A673 (cell line): ENCODE measurements around the gene WSCD2. TPM values are rescaled to one million over a fixed set of nuclear protein-coding genes. Genes with fewer than 3 reads are reported as not detected.

ENCODE experiments used
- BruUV-seq: library from RNA; stranded (reverse); fragments of 400-500 nt; replicated peaks from 2 replicates; lab custom pipeline; 2021; lab: Mats Ljungman, UMichigan
- CTCF ChIA-PET: fragments of 300-600 bp; sonication (Branson Sonifier 250); formaldehyde crosslinking; loops from one replicate; lab custom pipeline; 2022; ENCODE audit warnings: antibody characterized with exemption; lab: Charles Lee
- POLR2A ChIA-PET: fragments of 300-600 bp; sonication (Branson Sonifier 250); formaldehyde crosslinking; loops from one replicate; lab custom pipeline; 2022; ENCODE audit warnings: antibody characterized with exemption; ENCODE audit not compliant: low non-redundant PET; lab: Charles Lee
- DNase-seq: peaks from one replicate; pipeline ENCODE4 v3.0.0-alpha.2; 2015; ENCODE audit warnings: low spot score
- H3K27ac ChIP-seq: fragments of 200-600 bp; sonication (generic); 2 replicates; pipeline ENCODE4 v1.5.1; 2016; ENCODE audit warnings: mixed run types, low read depth, mild to moderate bottlenecking, mixed read lengths, antibody characterized with exemption, low read length; ENCODE audit not compliant: poor library complexity, severe bottlenecking
- H3K27me3 ChIP-seq: fragments of 200-600 bp; sonication (generic); replicated peaks from 2 replicates; pipeline ENCODE4 v1.6.1; 2017; ENCODE audit warnings: mixed run types, low read depth, mild to moderate bottlenecking, mixed read lengths, antibody characterized with exemption, low read length; ENCODE audit not compliant: insufficient read depth, poor library complexity
- H3K36me3 ChIP-seq: fragments of 200-600 bp; sonication (generic); 2 replicates; pipeline ENCODE4 v1.6.1; 2016; ENCODE audit warnings: mixed run types, mild to moderate bottlenecking, mixed read lengths, antibody characterized with exemption, low read length; ENCODE audit not compliant: insufficient read depth, poor library complexity, severe bottlenecking
- H3K4me1 ChIP-seq: fragments of 200-600 bp; sonication (generic); 2 replicates; pipeline ENCODE4 v1.6.1; 2017; ENCODE audit warnings: mixed run types, mild to moderate bottlenecking, mixed read lengths, antibody characterized with exemption, low read length; ENCODE audit not compliant: insufficient read depth, poor library complexity, severe bottlenecking
- H3K4me3 ChIP-seq: fragments of 200-600 bp; sonication (generic); 2 replicates; pipeline ENCODE4 v1.5.1; 2016; ENCODE audit warnings: low read depth, mixed run types, mild to moderate bottlenecking, mixed read lengths, low read length; ENCODE audit not compliant: poor library complexity, severe bottlenecking
- H3K9me3 ChIP-seq: fragments of 200-600 bp; sonication (generic); 2 replicates; pipeline ENCODE4 v1.6.1; 2016; ENCODE audit warnings: mixed run types, low read depth, mild to moderate bottlenecking, mixed read lengths, antibody characterized with exemption, low read length; ENCODE audit not compliant: poor library complexity, severe bottlenecking
- CTCF ChIP-seq: fragments of 300-800, 200-600 bp; sonication (generic); conservative IDR thresholded peaks from 2 replicates; pipeline ENCODE4 v1.5.1; 2017; ENCODE audit warnings: low read depth, mild to moderate bottlenecking, antibody characterized with exemption, low read length, moderate library complexity, mixed read lengths
- EZH2 ChIP-seq: fragments of 200-600 bp; sonication (generic); IDR thresholded peaks from 2 replicates; pipeline ENCODE4 v1.6.1; 2017; ENCODE audit warnings: borderline replicate concordance, low read depth, mild to moderate bottlenecking, mixed read lengths, antibody characterized with exemption, low read length; ENCODE audit not compliant: poor library complexity, severe bottlenecking
- intact Hi-C: fragments of 100-400 bp; cut with micrococcal nuclease; formaldehyde crosslinking; loops from one replicate; pipeline ENCODE4 v1.10.0; 2022; ENCODE audit not compliant: unreplicated experiment
- total RNA-seq: library from RNA; stranded (reverse); gene quantifications from 2 replicates; pipeline ENCODE4 v1.2.3, GENCODE V29; 2021

The WSCD2 gene
- total RNA-seq, 1 experiment from 2014 or later: not detected

GRCh38 chr12:108134744-108135143 is 5.7 kb downstream of the WSCD2 start:
- Histone ChIP-seq H3K27me3 (peaks cover 62% of the 10 kb centered on the region), H3K4me1 (no peaks in the 10 kb centered on the region), H3K27ac (no peak overlapping the region), H3K9me3 (no peaks in the 10 kb centered on the region), H3K4me3 (no peak overlapping the region), H3K36me3 (no peaks in the 10 kb centered on the region)
- no TSS peak for BruUV-seq
- ChIA-PET CTCF (no interaction called here), POLR2A (no interaction called here)
- DNase-seq: no peak
- TF ChIP-seq EZH2 (no peak), CTCF (no peak)
- intact Hi-C loops: no loop called here

GRCh38 chr12:108135627-108136026 is 6.5 kb downstream of the WSCD2 start:
- Histone ChIP-seq H3K36me3 (no peaks in the 10 kb centered on the region), H3K4me3 (no peak overlapping the region), H3K27me3 (peaks cover 57% of the 10 kb centered on the region), H3K27ac (no peak overlapping the region), H3K9me3 (no peaks in the 10 kb centered on the region), H3K4me1 (no peaks in the 10 kb centered on the region)
- BruUV-seq: no TSS peak
- intact Hi-C loops: no loop called here
- POLR2A ChIA-PET: no interaction called here
- CTCF ChIA-PET: interaction anchor here (0.6 kb wide), 1 partner anchor 56 kb away, joined by 4 read pairs; no protein-coding TSS in a partner anchor
- TF ChIP-seq CTCF (no peak), EZH2 (no peak)
- no peak for DNase-seq

GRCh38 chr12:108136697-108137096 is 7.6 kb downstream of the WSCD2 start:
- POLR2A ChIA-PET: no interaction called here
- Histone ChIP-seq H3K4me1 (no peaks in the 10 kb centered on the region), H3K9me3 (no peaks in the 10 kb centered on the region), H3K36me3 (no peaks in the 10 kb centered on the region), H3K4me3 (no peak overlapping the region), H3K27me3 (peaks cover 57% of the 10 kb centered on the region), H3K27ac (no peak overlapping the region)
- no TSS peak for BruUV-seq
- intact Hi-C loops: no loop called here
- CTCF ChIA-PET: no interaction called here
- DNase-seq: no peak
- TF ChIP-seq CTCF (no peak), EZH2 (no peak)
